ENCODE measurements around the gene STK32A.

GRCh38 chr5:147360816-147361215 is 126.0 kb downstream of the STK32A start:
- no peak for TF ChIP-seq CTCF (IDR thresholded peaks at IDR 0.05)
- no peak for TF ChIP-seq POLR2AphosphoS5 (IDR thresholded peaks at IDR 0.05)
- no peak for TF ChIP-seq POLR2A (IDR thresholded peaks at IDR 0.05)
